HepG2 (cell line): ENCODE measurements around the gene APBA1. TPM values are rescaled to one million over a fixed set of nuclear protein-coding genes. Genes with fewer than 3 reads are reported as not detected.
A peak's percentile ranks its signal among the peaks of the same experiment; 100 is the strongest.

Experiments
- AKAP8 ChIP-seq: sonication (generic); formaldehyde crosslinking; IDR thresholded peaks from 2 replicates; pipeline ENCODE4 v1.5.1; 2020; ENCODE audit warnings: mild to moderate bottlenecking, missing genetic modification reagents
- CC2D1A ChIP-seq: sonication (generic); formaldehyde crosslinking; IDR thresholded peaks from 2 replicates; pipeline ENCODE4 v1.8.1; 2023; ENCODE audit warnings: mild to moderate bottlenecking, missing genetic modification reagents
- DPF2 ChIP-seq: sonication (generic); formaldehyde crosslinking; IDR thresholded peaks from 2 replicates; pipeline ENCODE4 v1.4.0; 2020; ENCODE audit warnings: mild to moderate bottlenecking, low read depth, missing genetic modification reagents, borderline replicate concordance
- GABPA ChIP-seq, 2 experiments: IDR thresholded peaks; 2 replicates each; pipeline ENCODE4 v1.6.1; 2011 to 2016; ENCODE audit warnings: low read depth in 2 of 2, low read length in 1 of 2, missing biosample characterization in 1 of 2, missing genetic modification characterization in 1 of 2
- HNF4G ChIP-seq, 2 experiments: sonication (generic) in 1 of 2; formaldehyde crosslinking in 1 of 2; IDR thresholded peaks; 2 replicates each; pipeline versions ENCODE4 v1.4.0 to v1.6.1; 2011 to 2020; ENCODE audit warnings: borderline replicate concordance in 2 of 2, low read depth in 2 of 2, mild to moderate bottlenecking in 2 of 2, low read length in 1 of 2, missing genetic modification reagents in 1 of 2, moderate library complexity in 1 of 2
- HOXA3 ChIP-seq: sonication (generic); formaldehyde crosslinking; IDR thresholded peaks from 2 replicates; pipeline ENCODE4 v1.5.0; 2020; ENCODE audit warnings: missing genetic modification reagents
- JUN ChIP-seq: sonication (generic); formaldehyde crosslinking; IDR thresholded peaks from 2 replicates; pipeline ENCODE4 v1.4.0; 2020; ENCODE audit warnings: mild to moderate bottlenecking, missing genetic modification reagents
- KLF12 ChIP-seq: sonication (generic); formaldehyde crosslinking; IDR thresholded peaks from 2 replicates; pipeline ENCODE4 v1.4.0; 2020; ENCODE audit warnings: missing genetic modification reagents, borderline replicate concordance
- NFIC ChIP-seq: IDR thresholded peaks from 2 replicates; pipeline ENCODE4 v1.6.1; 2012; ENCODE audit warnings: mild to moderate bottlenecking, low read length, inconsistent platforms
- PAXIP1 ChIP-seq: sonication (generic); formaldehyde crosslinking; conservative IDR thresholded peaks from 2 replicates; pipeline ENCODE4 v1.4.0; 2020; ENCODE audit warnings: mild to moderate bottlenecking, missing genetic modification reagents, moderate library complexity
- SATB2 ChIP-seq: sonication (generic); formaldehyde crosslinking; IDR thresholded peaks from 2 replicates; pipeline ENCODE4 v1.5.0; 2020; ENCODE audit warnings: missing genetic modification reagents
- SPEN ChIP-seq: sonication (generic); formaldehyde crosslinking; IDR thresholded peaks from 2 replicates; pipeline ENCODE4 v1.5.1; 2020; ENCODE audit warnings: low read depth, mild to moderate bottlenecking, missing genetic modification reagents
- SSRP1 ChIP-seq: IDR thresholded peaks from 2 replicates; pipeline ENCODE4 v1.6.1; 2016; ENCODE audit warnings: control low read depth
- ZNF512B ChIP-seq: sonication (generic); formaldehyde crosslinking; IDR thresholded peaks from 2 replicates; pipeline ENCODE4 v1.5.1; 2020; ENCODE audit warnings: missing genetic modification reagents, mild to moderate bottlenecking, borderline replicate concordance
- ZNF816 ChIP-seq: sonication (generic); formaldehyde crosslinking; IDR thresholded peaks from 2 replicates; pipeline ENCODE4 v1.8.0; 2022; ENCODE audit warnings: missing genetic modification reagents, mild to moderate bottlenecking, borderline replicate concordance
- polyA plus RNA-seq, 8 experiments: library from polyadenylated mRNA; depleted of rRNA in 3 of 8; stranded (reverse) in 7 of 8; unstranded in 1 of 8; fragments of >200 nt; fragmentation: Illumina TruSeq in 4 of 8; extraction: Trizol in 4 of 8; gene quantifications; 2 replicates each; pipeline versions ENCODE4 v1.2.1 to v1.2.3, GENCODE V29; 2011 to 2016; ENCODE audit warnings: low read depth in 4 of 8, missing spikeins in 1 of 8, mixed read lengths in 1 of 8; ENCODE audit not compliant: insufficient read depth in 1 of 8
- total RNA-seq, 5 experiments: library from RNA; depleted of rRNA; stranded (reverse); fragments of >200 nt; fragmentation: Illumina TruSeq; extraction: Trizol; gene quantifications; 2 replicates each; pipeline ENCODE4 v1.2.3, GENCODE V29; 2016; ENCODE audit warnings: low read depth in 1 of 5
- TF ChIP-seq, protein P1 (sequence below): sonication (generic); formaldehyde crosslinking; IDR thresholded peaks from 2 replicates; pipeline ENCODE4 v1.8.0; 2022; ENCODE audit warnings: mild to moderate bottlenecking, missing genetic modification reagents
- TF ChIP-seq, protein P2 (sequence below): sonication (generic); formaldehyde crosslinking; IDR thresholded peaks from 2 replicates; pipeline ENCODE4 v1.8.1; 2023; ENCODE audit warnings: missing genetic modification reagents, mild to moderate bottlenecking, borderline replicate concordance
- TF ChIP-seq, protein P3 (sequence below): sonication (generic); formaldehyde crosslinking; IDR thresholded peaks from 2 replicates; pipeline ENCODE4 v1.4.0; 2020; ENCODE audit warnings: missing genetic modification reagents

Gene APBA1
- total and polyA plus RNA-seq, 2 of the 13 experiments (the other 11 are each of a cell fraction or from before 2014, with no cell fraction given) = 0.15 TPM; not detected in 1

DNA sequence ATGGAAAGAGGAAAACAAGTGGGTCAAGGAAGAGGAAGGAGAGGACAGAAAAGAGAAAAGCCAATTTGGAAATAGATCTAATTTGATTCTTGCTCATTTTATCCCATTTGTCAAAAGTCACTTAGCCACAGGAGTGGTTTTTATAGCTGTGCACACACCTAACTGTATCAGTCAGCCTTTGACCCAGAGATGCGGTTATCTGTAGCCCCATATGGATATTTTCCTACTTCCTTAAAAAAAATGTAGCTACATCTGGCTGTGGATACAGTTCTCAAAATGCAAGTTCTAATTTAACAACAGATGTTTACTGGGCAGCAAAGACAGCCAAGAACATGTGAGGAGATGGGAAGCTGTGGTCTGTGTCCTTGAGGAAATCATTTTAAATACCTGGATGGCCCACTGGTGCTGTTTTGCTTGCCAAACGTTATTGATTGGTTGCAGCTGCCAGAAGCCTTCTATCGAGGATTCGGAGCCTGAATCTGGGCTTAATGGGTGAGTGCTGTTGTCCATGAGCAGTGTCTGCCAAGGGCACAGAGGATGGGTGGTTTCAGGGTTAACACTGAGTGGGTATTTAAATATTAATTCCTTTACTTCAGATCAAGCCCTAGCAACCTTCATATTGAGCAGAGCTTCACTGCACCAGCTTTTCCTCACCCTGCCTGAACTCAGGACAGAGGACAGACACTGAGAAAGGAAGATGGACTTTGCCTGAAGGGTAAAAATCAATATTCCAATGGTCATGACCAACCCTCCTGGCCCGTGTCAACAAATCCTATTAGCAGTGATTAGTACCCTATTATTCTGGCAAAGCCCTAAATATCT lies 92.2 kb downstream of the APBA1 start (continued):
- TF ChIP-seq HNF4G (IDR thresholded peaks at IDR 0.05; ENCODE audit: borderline replicate concordance, low read depth, low read length) (peak; percentile 78), HNF4G (CRISPR knock-in tag; IDR thresholded peaks at IDR 0.05; ENCODE audit: borderline replicate concordance, low read depth) (peak; percentile 65; the same call in 1 of the 2 replicates), GABPA (IDR thresholded peaks at IDR 0.05; ENCODE audit: low read depth, low read length) (no peak), GABPA (CRISPR knock-in tag; IDR thresholded peaks at IDR 0.05; ENCODE audit: low read depth) (no peak), HOXA3 (CRISPR knock-in tag) (no peak), CC2D1A (CRISPR knock-in tag) (no peak), JUN (CRISPR knock-in tag) (no peak), KLF12 (CRISPR knock-in tag) (no peak), ZNF816 (no peak), SATB2 (0 out of 2 replicates have a peak, but pooled peaks have one; percentile 71), ZNF512B (CRISPR knock-in tag) (no peak), SSRP1 (no peak), SPEN (CRISPR knock-in tag) (no peak), AKAP8 (CRISPR knock-in tag) (no peak), DPF2 (CRISPR knock-in tag) (0 out of 2 replicates have a peak, but pooled peaks have one; percentile 47), PAXIP1 (CRISPR knock-in tag) (peak; percentile 81), NFIC (0 out of 2 replicates have a peak, but pooled peaks have one; percentile 36)
- TF ChIP-seq, protein P1, sequence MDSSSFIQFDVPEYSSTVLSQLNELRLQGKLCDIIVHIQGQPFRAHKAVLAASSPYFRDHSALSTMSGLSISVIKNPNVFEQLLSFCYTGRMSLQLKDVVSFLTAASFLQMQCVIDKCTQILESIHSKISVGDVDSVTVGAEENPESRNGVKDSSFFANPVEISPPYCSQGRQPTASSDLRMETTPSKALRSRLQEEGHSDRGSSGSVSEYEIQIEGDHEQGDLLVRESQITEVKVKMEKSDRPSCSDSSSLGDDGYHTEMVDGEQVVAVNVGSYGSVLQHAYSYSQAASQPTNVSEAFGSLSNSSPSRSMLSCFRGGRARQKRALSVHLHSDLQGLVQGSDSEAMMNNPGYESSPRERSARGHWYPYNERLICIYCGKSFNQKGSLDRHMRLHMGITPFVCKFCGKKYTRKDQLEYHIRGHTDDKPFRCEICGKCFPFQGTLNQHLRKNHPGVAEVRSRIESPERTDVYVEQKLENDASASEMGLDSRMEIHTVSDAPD = peak; percentile 54; the same call in 1 of the 2 replicates
- TF ChIP-seq, protein P2, sequence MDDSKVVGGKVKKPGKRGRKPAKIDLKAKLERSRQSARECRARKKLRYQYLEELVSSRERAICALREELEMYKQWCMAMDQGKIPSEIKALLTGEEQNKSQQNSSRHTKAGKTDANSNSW (CRISPR knock-in tag) = no peak
- TF ChIP-seq, protein P3, sequence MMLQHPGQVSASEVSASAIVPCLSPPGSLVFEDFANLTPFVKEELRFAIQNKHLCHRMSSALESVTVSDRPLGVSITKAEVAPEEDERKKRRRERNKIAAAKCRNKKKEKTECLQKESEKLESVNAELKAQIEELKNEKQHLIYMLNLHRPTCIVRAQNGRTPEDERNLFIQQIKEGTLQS (CRISPR knock-in tag) = no peak
